ENCODE data around the gene TGIF2. TPM values are rescaled to one million over a fixed set of nuclear protein-coding genes. Genes with fewer than 3 reads are reported as not detected.

Gene TGIF2
- total and polyA plus RNA-seq, 9 of the 15 experiments (the other 6 are each of a cell fraction or from before 2014, with no cell fraction given): 6.8 to 27.8 (median 15.7) TPM

DNA sequence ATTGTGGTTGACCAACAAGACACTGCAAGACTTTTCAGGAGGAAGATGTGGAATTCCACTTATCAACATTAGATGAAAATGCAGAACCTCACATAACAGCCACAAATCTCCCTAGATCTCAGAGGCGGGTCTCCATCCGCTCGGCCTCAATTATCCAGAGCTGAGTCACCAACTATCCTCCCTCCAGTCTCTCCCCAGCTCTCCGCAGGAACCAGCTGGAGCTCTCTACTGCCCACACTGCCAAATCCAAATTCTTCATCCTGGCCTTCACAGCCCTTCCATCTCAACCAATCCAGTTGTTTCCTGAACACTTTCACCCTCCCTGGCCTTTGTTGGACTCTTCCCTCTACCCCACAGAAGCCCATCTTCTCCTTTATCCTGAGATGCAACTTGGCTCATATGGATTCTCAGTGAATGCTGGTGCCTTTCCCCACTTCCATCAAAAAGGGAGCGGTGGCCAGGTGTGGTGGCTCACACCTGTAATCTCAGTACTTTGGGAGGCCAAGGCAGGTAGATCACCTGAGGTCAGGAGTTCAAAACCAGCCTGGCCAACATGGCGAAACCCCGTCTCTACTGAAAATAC is 3.5 kb upstream of the TGIF2 start (continued):
- TF ChIP-seq, protein P1, sequence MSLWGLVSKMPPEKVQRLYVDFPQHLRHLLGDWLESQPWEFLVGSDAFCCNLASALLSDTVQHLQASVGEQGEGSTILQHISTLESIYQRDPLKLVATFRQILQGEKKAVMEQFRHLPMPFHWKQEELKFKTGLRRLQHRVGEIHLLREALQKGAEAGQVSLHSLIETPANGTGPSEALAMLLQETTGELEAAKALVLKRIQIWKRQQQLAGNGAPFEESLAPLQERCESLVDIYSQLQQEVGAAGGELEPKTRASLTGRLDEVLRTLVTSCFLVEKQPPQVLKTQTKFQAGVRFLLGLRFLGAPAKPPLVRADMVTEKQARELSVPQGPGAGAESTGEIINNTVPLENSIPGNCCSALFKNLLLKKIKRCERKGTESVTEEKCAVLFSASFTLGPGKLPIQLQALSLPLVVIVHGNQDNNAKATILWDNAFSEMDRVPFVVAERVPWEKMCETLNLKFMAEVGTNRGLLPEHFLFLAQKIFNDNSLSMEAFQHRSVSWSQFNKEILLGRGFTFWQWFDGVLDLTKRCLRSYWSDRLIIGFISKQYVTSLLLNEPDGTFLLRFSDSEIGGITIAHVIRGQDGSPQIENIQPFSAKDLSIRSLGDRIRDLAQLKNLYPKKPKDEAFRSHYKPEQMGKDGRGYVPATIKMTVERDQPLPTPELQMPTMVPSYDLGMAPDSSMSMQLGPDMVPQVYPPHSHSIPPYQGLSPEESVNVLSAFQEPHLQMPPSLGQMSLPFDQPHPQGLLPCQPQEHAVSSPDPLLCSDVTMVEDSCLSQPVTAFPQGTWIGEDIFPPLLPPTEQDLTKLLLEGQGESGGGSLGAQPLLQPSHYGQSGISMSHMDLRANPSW (CRISPR knock-in tag; IDR thresholded peaks at IDR 0.05): no peak
- TF ChIP-seq RNF2 (IDR thresholded peaks at IDR 0.05): no peak
- no peak for TF ChIP-seq SMAD1 (IDR thresholded peaks at IDR 0.05; ENCODE audit: low read depth, low read length, partially characterized antibody)
- no peak for TF ChIP-seq BRF1 (IDR thresholded peaks at IDR 0.05; ENCODE audit: borderline replicate concordance, extremely low read depth, insufficient read length)
- peak; percentile 61 for TF ChIP-seq ARID1B (IDR thresholded peaks at IDR 0.05)
- TF ChIP-seq TAF9B (IDR thresholded peaks at IDR 0.05; ENCODE audit: partially characterized antibody): no peak
- TF ChIP-seq, protein P2, sequence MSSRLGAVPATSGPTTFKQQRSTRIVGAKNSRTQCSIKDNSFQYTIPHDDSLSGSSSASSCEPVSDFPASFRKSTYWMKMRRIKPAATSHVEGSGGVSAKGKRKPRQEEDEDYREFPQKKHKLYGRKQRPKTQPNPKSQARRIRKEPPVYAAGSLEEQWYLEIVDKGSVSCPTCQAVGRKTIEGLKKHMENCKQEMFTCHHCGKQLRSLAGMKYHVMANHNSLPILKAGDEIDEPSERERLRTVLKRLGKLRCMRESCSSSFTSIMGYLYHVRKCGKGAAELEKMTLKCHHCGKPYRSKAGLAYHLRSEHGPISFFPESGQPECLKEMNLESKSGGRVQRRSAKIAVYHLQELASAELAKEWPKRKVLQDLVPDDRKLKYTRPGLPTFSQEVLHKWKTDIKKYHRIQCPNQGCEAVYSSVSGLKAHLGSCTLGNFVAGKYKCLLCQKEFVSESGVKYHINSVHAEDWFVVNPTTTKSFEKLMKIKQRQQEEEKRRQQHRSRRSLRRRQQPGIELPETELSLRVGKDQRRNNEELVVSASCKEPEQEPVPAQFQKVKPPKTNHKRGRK (tag; IDR thresholded peaks at IDR 0.05): no peak
- TF ChIP-seq JUND (IDR thresholded peaks at IDR 0.05; ENCODE audit: borderline replicate concordance, low read depth, low read length): peak; percentile 87
- peak; percentile 85; the same call in 1 of the 3 replicates for TF ChIP-seq JUND (tag; IDR thresholded peaks at IDR 0.05; ENCODE audit: borderline replicate concordance, low read depth, low read length)
- TF ChIP-seq, protein P3, sequence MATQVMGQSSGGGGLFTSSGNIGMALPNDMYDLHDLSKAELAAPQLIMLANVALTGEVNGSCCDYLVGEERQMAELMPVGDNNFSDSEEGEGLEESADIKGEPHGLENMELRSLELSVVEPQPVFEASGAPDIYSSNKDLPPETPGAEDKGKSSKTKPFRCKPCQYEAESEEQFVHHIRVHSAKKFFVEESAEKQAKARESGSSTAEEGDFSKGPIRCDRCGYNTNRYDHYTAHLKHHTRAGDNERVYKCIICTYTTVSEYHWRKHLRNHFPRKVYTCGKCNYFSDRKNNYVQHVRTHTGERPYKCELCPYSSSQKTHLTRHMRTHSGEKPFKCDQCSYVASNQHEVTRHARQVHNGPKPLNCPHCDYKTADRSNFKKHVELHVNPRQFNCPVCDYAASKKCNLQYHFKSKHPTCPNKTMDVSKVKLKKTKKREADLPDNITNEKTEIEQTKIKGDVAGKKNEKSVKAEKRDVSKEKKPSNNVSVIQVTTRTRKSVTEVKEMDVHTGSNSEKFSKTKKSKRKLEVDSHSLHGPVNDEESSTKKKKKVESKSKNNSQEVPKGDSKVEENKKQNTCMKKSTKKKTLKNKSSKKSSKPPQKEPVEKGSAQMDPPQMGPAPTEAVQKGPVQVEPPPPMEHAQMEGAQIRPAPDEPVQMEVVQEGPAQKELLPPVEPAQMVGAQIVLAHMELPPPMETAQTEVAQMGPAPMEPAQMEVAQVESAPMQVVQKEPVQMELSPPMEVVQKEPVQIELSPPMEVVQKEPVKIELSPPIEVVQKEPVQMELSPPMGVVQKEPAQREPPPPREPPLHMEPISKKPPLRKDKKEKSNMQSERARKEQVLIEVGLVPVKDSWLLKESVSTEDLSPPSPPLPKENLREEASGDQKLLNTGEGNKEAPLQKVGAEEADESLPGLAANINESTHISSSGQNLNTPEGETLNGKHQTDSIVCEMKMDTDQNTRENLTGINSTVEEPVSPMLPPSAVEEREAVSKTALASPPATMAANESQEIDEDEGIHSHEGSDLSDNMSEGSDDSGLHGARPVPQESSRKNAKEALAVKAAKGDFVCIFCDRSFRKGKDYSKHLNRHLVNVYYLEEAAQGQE (IDR thresholded peaks at IDR 0.05; ENCODE audit: borderline replicate concordance): no peak
- TF ChIP-seq, protein P3 (CRISPR knock-in tag; IDR thresholded peaks at IDR 0.05; ENCODE audit: low read depth): no peak
- TF ChIP-seq, protein P4, sequence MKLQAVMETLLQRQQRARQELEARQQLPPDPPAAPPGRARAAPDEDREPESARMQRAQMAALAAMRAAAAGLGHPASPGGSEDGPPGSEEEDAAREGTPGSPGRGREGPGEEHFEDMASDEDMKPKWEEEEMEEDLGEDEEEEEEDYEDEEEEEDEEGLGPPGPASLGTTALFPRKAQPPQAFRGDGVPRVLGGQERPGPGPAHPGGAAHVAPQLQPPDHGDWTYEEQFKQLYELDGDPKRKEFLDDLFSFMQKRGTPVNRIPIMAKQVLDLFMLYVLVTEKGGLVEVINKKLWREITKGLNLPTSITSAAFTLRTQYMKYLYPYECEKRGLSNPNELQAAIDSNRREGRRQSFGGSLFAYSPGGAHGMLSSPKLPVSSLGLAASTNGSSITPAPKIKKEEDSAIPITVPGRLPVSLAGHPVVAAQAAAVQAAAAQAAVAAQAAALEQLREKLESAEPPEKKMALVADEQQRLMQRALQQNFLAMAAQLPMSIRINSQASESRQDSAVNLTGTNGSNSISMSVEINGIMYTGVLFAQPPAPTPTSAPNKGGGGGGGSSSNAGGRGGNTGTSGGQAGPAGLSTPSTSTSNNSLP (IDR thresholded peaks at IDR 0.05; ENCODE audit: borderline replicate concordance, low read depth, low read length): no peak
- TF ChIP-seq RBBP5 (IDR thresholded peaks at IDR 0.05; ENCODE audit: borderline replicate concordance, insufficient read depth, low read length, poor library complexity, severe bottlenecking): no peak

Data from K562 (cell line).